HG03045 (cell line): ENCODE data around the gene HFM1.
"Not testable (repeated sequence)": the region's sequence is repeated elsewhere in the genome, so short reads cannot be mapped to it uniquely, and the experiment has no call there.

ENCODE experiments used
- ATAC-seq: cut with Tn5 transposase; IDR thresholded peaks from one replicate; pipeline ENCODE4 v1.9.1; 2021; ENCODE audit warnings: mild to moderate bottlenecking, moderate library complexity; ENCODE audit not compliant: unreplicated experiment

The HFM1 gene

GRCh38 chr1:91372230-91372629 is 32.4 kb downstream of the HFM1 start:
- ATAC-seq: not testable (repeated sequence)

GRCh38 chr1:91349524-91349923 is 55.1 kb downstream of the HFM1 start:
- no peak for ATAC-seq

GRCh38 chr1:91346824-91347223 is 57.8 kb downstream of the HFM1 start:
- ATAC-seq: no peak

GRCh38 chr1:91345395-91346005 is 59.1 kb downstream of the HFM1 start:
- ATAC-seq: no peak

GRCh38 chr1:91338501-91338900 is 66.1 kb downstream of the HFM1 start:
- no peak for ATAC-seq

GRCh38 chr1:91335603-91336002 is 69.0 kb downstream of the HFM1 start:
- ATAC-seq: no peak

- no peak for ATAC-seq
Observed at GRCh38 chr1:91334856-91335255, 69.8 kb downstream of the HFM1 start.

- no peak for ATAC-seq
Observed at GRCh38 chr1:91325456-91325855, 79.2 kb downstream of the HFM1 start.

GRCh38 chr1:91314643-91315042 is 90.0 kb downstream of the HFM1 start:
- ATAC-seq: no peak

GRCh38 chr1:91311672-91312071 is 93.0 kb downstream of the HFM1 start:
- ATAC-seq: no peak

- ATAC-seq: no peak
Observed at GRCh38 chr1:91308544-91308943, 96.1 kb downstream of the HFM1 start.

- no peak for ATAC-seq
Observed at GRCh38 chr1:91307784-91308409, 96.7 kb downstream of the HFM1 start.

GRCh38 chr1:91303165-91303564 is 101.5 kb downstream of the HFM1 start:
- ATAC-seq: no peak

GRCh38 chr1:91288843-91289553 is 115.6 kb downstream of the HFM1 start:
- not testable (repeated sequence) for ATAC-seq

- not testable (repeated sequence) for ATAC-seq
Observed at GRCh38 chr1:91286962-91287317, 117.7 kb downstream of the HFM1 start.

- not testable (repeated sequence) for ATAC-seq
Observed at GRCh38 chr1:91286259-91286961, 118.2 kb downstream of the HFM1 start.

- ATAC-seq: no peak
Observed at GRCh38 chr1:91283421-91283726, 121.3 kb downstream of the HFM1 start.

GRCh38 chr1:91282695-91283420 is 121.8 kb downstream of the HFM1 start:
- ATAC-seq: no peak

GRCh38 chr1:91281782-91282181 is 122.9 kb downstream of the HFM1 start:
- no peak for ATAC-seq

GRCh38 chr1:91278754-91279153 is 125.9 kb downstream of the HFM1 start:
- ATAC-seq: no peak

- ATAC-seq: no peak
Observed at GRCh38 chr1:91273875-91274274, 130.8 kb downstream of the HFM1 start.
